Endothelial cell of umbilical vein (primary cell): ENCODE results near the gene GAPVD1. TPM values are rescaled to one million over a fixed set of nuclear protein-coding genes. Genes with fewer than 3 reads are reported as not detected.

Experiments used
- BruUV-seq: library from RNA; stranded (reverse); fragments of 400-500 nt; replicated peaks from 2 replicates; lab custom pipeline; 2021; lab: Mats Ljungman, UMichigan
- CTCF ChIA-PET: fragments of 300-600, 350-600 bp; sonication (Branson Sonifier 250); formaldehyde crosslinking; loops from one replicate; lab custom pipeline; 2021; ENCODE audit warnings: antibody characterized with exemption, inconsistent platforms; lab: Charles Lee
- POLR2A ChIA-PET: fragments of 300-600, 350-600 bp; sonication (Branson Sonifier 250); formaldehyde crosslinking; loops from one replicate; lab custom pipeline; 2021; ENCODE audit warnings: antibody characterized with exemption, inconsistent platforms; lab: Charles Lee
- DNase-seq: peaks from one replicate; pipeline ENCODE4 v3.0.0-alpha.2; 2011; ENCODE audit warnings: low read depth, low spot score
- FAIRE-seq: peaks from 2 replicates; lab custom pipeline; 2011; peaks lifted over from hg19 to GRCh38; lab: Jason Lieb, UNC
- H2AFZ ChIP-seq: 2 replicates; pipeline ENCODE4 v1.6.0; 2012; ENCODE audit warnings: low read depth, low read length, control low read depth, inconsistent platforms
- H3K27ac ChIP-seq: 2 replicates; pipeline ENCODE4 v1.5.1; 2011; ENCODE audit warnings: low read depth, mild to moderate bottlenecking, control low read depth, low read length, moderate library complexity; ENCODE audit not compliant: insufficient read depth
- H3K27me3 ChIP-seq, 2 experiments: 2 replicates each; pipeline versions ENCODE4 v1.6.0 to v1.6.1; 2011; ENCODE audit warnings: low read length in 2 of 2, mixed read lengths in 1 of 2; ENCODE audit not compliant: control insufficient read depth in 2 of 2, insufficient read depth in 2 of 2
- H3K36me3 ChIP-seq, 2 experiments: 2 replicates in 1 of 2; 3 replicates in 1 of 2; pipeline ENCODE4 v1.5.1; 2011; ENCODE audit warnings: low read length in 2 of 2, mild to moderate bottlenecking in 1 of 2, moderate library complexity in 1 of 2; ENCODE audit not compliant: control insufficient read depth in 2 of 2, insufficient read depth in 2 of 2; ENCODE audit errors: extremely low read depth in 1 of 2
- H3K4me1 ChIP-seq: 3 replicates; pipeline ENCODE4 v1.5.1; 2011; ENCODE audit warnings: mild to moderate bottlenecking, low read length; ENCODE audit not compliant: control insufficient read depth, insufficient read depth; ENCODE audit errors: extremely low read depth
- H3K4me2 ChIP-seq: 2 replicates; pipeline ENCODE4 v1.6.1; 2011; ENCODE audit warnings: low read length, control low read depth, mixed read lengths; ENCODE audit not compliant: insufficient read depth
- H3K4me3 ChIP-seq, 3 experiments: fragments of 200-600 bp in 1 of 3; sonication (generic), shearing (Covaris generic) in 1 of 3; replicated peaks in 1 of 3; 2 replicates each; pipeline ENCODE4 v1.5.1; 2011 to 2016; ENCODE audit warnings: control low read depth in 3 of 3, low read length in 3 of 3, mild to moderate bottlenecking in 2 of 3, inconsistent platforms in 1 of 3, low read depth in 1 of 3, moderate library complexity in 1 of 3; ENCODE audit not compliant: insufficient read depth in 1 of 3
- H3K79me2 ChIP-seq: 2 replicates; pipeline ENCODE4 v1.6.0; 2012; ENCODE audit warnings: low read length, inconsistent platforms; ENCODE audit not compliant: control insufficient read depth, insufficient read depth
- H3K9ac ChIP-seq: replicated peaks from 2 replicates; pipeline ENCODE3; 2011; ENCODE audit warnings: low read length, control low read depth; ENCODE audit not compliant: insufficient read depth; ENCODE audit errors: extremely low read depth
- H3K9me1 ChIP-seq: replicated peaks from 3 replicates; pipeline ENCODE4 v1.6.0; 2011; ENCODE audit warnings: mild to moderate bottlenecking, low read length; ENCODE audit not compliant: control insufficient read depth, insufficient read depth; ENCODE audit errors: extremely low read depth
- H3K9me3 ChIP-seq: replicated peaks from 2 replicates; pipeline ENCODE4 v1.5.1; 2012; ENCODE audit warnings: low read length, inconsistent platforms; ENCODE audit not compliant: control insufficient read depth, insufficient read depth
- H4K20me1 ChIP-seq: replicated peaks from 2 replicates; pipeline ENCODE3; 2011; ENCODE audit warnings: mild to moderate bottlenecking, low read length; ENCODE audit not compliant: control insufficient read depth, insufficient read depth; ENCODE audit errors: extremely low read depth
- EZH2 ChIP-seq: IDR thresholded peaks from 2 replicates; pipeline ENCODE4 v1.6.1; 2012; ENCODE audit warnings: borderline replicate concordance, low read depth, mild to moderate bottlenecking, moderate library complexity, low read length, inconsistent platforms; ENCODE audit not compliant: severe bottlenecking
- FOS ChIP-seq: IDR thresholded peaks from 2 replicates; pipeline ENCODE4 v1.6.1; 2011; ENCODE audit warnings: mild to moderate bottlenecking, low read length, moderate library complexity, borderline replicate concordance; ENCODE audit not compliant: insufficient read depth
- GATA2 ChIP-seq: IDR thresholded peaks from 2 replicates; pipeline ENCODE4 v1.7.0; 2011; ENCODE audit warnings: low read depth, mild to moderate bottlenecking, moderate library complexity, mixed read lengths, low read length; ENCODE audit not compliant: insufficient read length, insufficient read depth
- JUN ChIP-seq: IDR thresholded peaks from 2 replicates; pipeline ENCODE4 v1.6.1; 2011; ENCODE audit warnings: borderline replicate concordance, low read depth; ENCODE audit not compliant: insufficient read length, insufficient read depth
- MYC ChIP-seq: IDR thresholded peaks from one replicate; pipeline ENCODE4 v1.6.1; 2011; ENCODE audit warnings: mild to moderate bottlenecking, low read depth, low read length
- POLR2A ChIP-seq: IDR thresholded peaks from 2 replicates; pipeline ENCODE4 v1.6.1; 2012; ENCODE audit warnings: low read depth, mild to moderate bottlenecking, control low read depth, low read length
- POLR2AphosphoS5 ChIP-seq: IDR thresholded peaks from 2 replicates; pipeline ENCODE4 v1.6.1; 2012; ENCODE audit warnings: low read depth, mild to moderate bottlenecking, control low read depth, low read length, moderate library complexity; ENCODE audit not compliant: insufficient read depth
- dilution Hi-C: fragments of 300-500 bp; cut with MboI; formaldehyde crosslinking; loops from one replicate; pipeline ENCODE4 v1.15.0; 2019; ENCODE audit warnings: low sequenced_read_pairs; ENCODE audit not compliant: extremely low pct_ligation_motif_present
- intact Hi-C: fragments of 100-400 bp; cut with micrococcal nuclease; formaldehyde crosslinking; loops from one replicate; pipeline ENCODE4 v1.10.0; 2022
- polyA plus RNA-seq, 4 experiments: library from polyadenylated mRNA; depleted of rRNA in 3 of 4; stranded (reverse) in 3 of 4; unstranded in 1 of 4; fragments of >200 nt; gene quantifications; 2 replicates each; pipeline versions ENCODE4 v1.2.1 to v1.2.3, GENCODE V29; 2011 to 2012; ENCODE audit warnings: missing spikeins in 1 of 4
- total RNA-seq: library from RNA; stranded (reverse); gene quantifications from 2 replicates; pipeline ENCODE4 v1.2.3, GENCODE V29; 2021
- TF ChIP-seq, protein P1 (sequence below), 2 donors: IDR thresholded peaks; 1 replicate in 1 of 2; 2 replicates in 1 of 2; pipeline ENCODE4 v1.5.1; 2011; ENCODE audit warnings: low read length in 2 of 2, mild to moderate bottlenecking in 2 of 2, moderate library complexity in 2 of 2, control low read depth in 1 of 2, inconsistent platforms in 1 of 2, low read depth in 1 of 2; ENCODE audit not compliant: insufficient read depth in 1 of 2; ENCODE audit errors: extremely low read depth in 1 of 2
- TF ChIP-seq, protein P2 (sequence below): IDR thresholded peaks from 2 replicates; pipeline ENCODE4 v1.6.1; 2011; ENCODE audit not compliant: insufficient read depth, insufficient read length

GAPVD1 gene
- total and polyA plus RNA-seq, 2 donors (not counting 3 experiments of a cell fraction or from before 2014, with no cell fraction given) = 10.7 to 53.2 TPM

DNA sequence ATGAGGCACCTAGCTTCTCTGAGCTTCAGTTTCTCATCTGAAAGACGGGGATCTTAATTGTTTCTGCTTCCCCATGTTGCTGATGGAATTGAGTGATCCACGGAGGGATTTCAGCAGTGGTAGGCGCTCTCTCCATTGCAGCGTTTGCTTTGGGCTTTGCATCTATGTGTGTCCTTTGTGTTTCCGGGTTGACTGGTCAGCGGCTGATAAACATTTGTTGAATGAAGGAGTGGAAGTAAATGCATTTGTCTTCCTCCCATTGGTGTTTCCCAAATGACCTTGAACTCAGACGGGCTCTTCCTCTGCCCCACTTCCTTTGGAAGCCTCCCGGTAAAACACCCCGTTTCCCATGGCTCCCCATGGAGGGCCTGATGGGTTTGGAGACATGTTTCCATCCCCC, 117.2 kb downstream of the GAPVD1 start:
- CTCF ChIA-PET = interaction anchor here (1.1 to 2.7 kb wide), 3 partner anchors 17 to 526 kb away, joined by 3 to 10 read pairs (median 4); partner anchors contain the start of gene WDR38
- no peak for DNase-seq
- TF ChIP-seq, protein P1, sequence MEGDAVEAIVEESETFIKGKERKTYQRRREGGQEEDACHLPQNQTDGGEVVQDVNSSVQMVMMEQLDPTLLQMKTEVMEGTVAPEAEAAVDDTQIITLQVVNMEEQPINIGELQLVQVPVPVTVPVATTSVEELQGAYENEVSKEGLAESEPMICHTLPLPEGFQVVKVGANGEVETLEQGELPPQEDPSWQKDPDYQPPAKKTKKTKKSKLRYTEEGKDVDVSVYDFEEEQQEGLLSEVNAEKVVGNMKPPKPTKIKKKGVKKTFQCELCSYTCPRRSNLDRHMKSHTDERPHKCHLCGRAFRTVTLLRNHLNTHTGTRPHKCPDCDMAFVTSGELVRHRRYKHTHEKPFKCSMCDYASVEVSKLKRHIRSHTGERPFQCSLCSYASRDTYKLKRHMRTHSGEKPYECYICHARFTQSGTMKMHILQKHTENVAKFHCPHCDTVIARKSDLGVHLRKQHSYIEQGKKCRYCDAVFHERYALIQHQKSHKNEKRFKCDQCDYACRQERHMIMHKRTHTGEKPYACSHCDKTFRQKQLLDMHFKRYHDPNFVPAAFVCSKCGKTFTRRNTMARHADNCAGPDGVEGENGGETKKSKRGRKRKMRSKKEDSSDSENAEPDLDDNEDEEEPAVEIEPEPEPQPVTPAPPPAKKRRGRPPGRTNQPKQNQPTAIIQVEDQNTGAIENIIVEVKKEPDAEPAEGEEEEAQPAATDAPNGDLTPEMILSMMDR (IDR thresholded peaks at IDR 0.05; ENCODE audit: extremely low read depth in 1 of 2, insufficient read depth in 1 of 2, low read depth in 1 of 2, low read length in 2 of 2) = no peak
- no peak for TF ChIP-seq FOS
- no peak for TF ChIP-seq JUN
- no peak for TF ChIP-seq POLR2A
- no peak for TF ChIP-seq POLR2AphosphoS5
- TF ChIP-seq EZH2 = no peak
- TF ChIP-seq, protein P2, sequence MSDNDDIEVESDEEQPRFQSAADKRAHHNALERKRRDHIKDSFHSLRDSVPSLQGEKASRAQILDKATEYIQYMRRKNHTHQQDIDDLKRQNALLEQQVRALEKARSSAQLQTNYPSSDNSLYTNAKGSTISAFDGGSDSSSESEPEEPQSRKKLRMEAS = no peak
- TF ChIP-seq MYC = no peak
- TF ChIP-seq GATA2 = no peak
- no TSS peak for BruUV-seq
- H3K36me3 ChIP-seq = no peaks in the 10 kb centered on the region
- no peaks in the 10 kb centered on the region for H4K20me1 ChIP-seq
- POLR2A ChIA-PET = no interaction called here
- H3K9me3 ChIP-seq = no peaks in the 10 kb centered on the region
- no peaks in the 10 kb centered on the region for H3K79me2 ChIP-seq
- H3K9ac ChIP-seq = no peak overlapping the region
- no peak overlapping the region for H3K4me2 ChIP-seq
- dilution Hi-C loops = no loop called here
- intact Hi-C loops = no loop called here
- no peaks in the 10 kb centered on the region for H3K4me1 ChIP-seq
- FAIRE-seq = no peak
- H3K27me3 ChIP-seq = peaks cover 0 to 4% of the 10 kb centered on the region in 2 experiments
- no peak overlapping the region for H3K4me3 ChIP-seq
- H3K27ac ChIP-seq = no peak overlapping the region
- H3K9me1 ChIP-seq = no peaks in the 10 kb centered on the region
- no peak overlapping the region for H2AFZ ChIP-seq
